Jurkat, Clone E6-1 (cell line): ENCODE data around the gene F7.

ENCODE experiments used
- DNase-seq: peaks from one replicate; pipeline ENCODE4 v3.0.0-alpha.2; 2011; ENCODE audit warnings: low read depth, low spot score
- H3K4me3 ChIP-seq: 2 replicates; pipeline ENCODE4 v1.5.1; 2011; ENCODE audit warnings: mild to moderate bottlenecking, low read length, control low read depth, moderate library complexity

Gene F7

DNA sequence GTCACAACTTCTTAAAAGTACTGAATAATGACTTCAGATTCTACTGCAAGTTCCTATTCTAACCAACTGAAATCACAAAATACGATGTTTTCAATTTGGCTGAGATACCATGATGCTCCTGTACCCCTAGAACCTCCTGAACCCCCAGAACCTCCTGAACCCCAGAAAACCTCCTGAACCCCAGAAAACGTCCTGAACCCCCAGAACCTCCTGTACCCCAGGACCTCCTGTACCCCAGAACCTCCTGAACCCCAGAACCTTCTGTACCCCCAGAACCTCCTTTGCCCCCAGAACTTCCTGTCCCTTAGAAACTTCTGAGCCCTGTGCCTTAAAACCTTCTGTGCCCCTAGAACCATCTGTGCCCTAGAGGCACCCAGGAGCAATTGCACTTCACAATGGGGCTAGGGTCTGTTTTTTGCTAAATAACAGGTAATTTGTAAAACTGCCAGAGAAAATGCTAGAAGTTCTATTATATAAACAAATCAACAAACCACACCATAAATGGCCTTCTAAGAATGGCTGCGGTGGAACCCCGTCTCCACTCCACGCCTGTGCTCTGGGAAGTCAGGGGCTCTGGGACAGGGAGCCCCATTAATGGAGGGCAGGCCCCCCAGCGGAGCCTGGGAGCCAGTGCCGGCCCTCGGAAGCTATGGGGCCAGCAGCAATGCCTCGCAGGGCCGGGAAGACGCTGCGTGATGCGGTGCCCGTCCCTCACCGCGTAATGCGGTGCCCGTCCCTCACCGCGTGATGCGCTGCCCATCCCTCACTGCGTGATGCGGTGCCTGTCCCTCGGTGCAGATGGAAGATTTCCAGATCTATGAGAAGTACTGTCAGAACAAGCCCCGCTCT lies 21.3 kb upstream of the F7 start:
- DNase-seq: no peak
- no peak overlapping the region for H3K4me3 ChIP-seq

DNA sequence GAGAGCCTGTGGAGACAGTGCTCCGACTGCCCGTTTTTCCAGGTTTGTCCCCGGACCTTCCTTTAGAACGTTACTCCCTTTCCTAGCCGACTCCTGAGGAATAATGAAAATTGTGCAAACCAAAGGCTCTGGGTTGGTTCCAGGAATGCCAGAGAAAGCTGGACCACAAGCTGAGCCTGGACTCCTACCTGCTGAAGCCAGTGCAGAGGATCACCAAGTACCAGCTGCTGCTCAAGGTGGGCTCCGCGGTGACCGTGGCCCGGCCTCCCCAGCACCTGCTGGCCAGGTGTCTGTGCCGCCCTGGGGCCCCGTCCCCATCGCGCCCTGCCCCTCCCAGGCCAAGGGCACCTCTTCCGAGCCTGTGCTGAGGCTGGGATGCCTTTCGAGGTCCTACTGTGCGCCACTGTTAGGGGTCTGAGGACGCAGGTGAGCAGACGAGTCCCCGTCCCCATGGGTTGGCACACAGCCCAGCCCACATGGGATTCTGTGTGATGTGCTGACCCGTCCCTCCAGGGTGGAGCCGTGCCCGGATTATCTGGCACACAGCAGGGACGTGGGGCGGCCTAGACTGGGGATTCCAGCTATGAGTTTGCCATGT lies 20.5 kb upstream of the F7 start:
- no peak for DNase-seq
- H3K4me3 ChIP-seq: no peak overlapping the region

DNA sequence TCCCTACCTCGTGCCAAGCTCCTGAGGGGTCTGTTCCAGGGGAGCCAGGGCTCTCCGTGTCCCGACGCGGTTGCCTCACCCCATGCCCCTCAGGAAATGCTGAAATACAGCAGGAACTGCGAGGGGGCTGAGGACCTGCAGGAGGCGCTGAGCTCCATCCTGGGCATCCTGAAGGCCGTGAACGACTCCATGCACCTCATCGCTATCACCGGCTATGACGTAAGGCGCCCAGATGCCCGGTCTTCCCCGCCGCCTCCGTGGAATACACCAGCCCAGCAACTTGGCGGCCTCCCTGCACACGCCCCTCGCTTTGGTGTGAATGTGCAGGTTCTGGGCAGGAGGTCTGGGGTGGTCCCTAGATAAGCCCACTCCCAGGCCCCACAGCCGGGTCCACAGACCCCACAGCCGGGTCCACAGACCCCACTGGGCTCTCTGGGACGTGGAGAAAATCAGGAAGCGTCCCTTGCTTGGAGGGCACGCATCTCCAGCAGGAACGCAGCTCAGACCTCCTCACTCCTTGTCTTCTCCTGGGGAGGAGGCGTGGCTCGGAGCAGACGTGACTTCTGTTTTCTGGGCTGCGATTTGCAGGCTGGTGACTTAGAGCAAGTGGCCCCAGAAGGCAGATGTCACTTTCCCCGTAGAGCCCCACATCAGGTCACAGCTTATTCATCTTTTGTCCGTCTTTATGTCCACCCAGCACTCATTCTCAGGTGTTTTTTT lies 19.4 kb upstream of the F7 start:
- H3K4me3 ChIP-seq: no peak overlapping the region
- no peak for DNase-seq

DNA sequence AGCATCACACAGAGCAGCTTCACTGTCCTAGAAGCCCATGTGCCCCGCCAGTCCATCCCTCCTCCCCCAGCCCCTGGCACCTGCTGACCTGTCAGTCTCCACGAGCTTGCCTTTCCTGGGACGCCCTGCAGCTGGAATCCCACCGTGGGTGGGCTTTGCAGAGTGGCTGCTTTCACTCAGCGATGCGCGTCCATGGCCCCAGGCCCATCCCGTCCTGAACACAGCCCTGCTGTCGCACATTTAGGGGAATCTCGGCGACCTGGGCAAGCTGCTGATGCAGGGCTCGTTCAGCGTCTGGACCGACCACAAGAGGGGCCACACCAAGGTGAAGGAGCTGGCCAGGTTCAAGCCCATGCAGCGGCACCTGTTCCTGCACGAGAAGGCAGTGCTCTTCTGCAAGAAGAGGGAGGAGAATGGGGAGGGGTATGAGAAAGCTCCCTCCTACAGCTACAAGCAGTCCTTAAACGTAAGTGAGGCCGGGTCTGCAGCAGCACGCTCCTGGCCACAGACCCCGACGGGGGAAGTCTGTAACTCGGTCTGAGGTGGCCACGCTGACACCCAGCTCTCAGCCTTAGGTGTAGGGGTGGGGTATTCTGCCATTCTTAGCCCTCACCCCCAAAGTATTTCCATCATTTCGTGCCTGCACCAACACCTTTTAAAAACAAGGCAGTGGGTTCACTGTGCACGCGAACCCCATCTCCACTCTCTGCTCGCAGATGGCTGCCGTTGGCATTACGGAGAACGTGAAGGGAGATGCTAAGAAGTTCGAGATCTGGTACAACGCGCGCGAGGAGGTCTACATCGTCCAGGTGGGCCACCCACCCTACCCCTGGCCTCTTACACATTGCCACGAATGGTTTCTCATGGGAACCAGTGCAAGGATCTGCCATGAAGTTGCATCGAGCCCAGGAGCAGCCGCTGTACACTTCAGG lies 18.3 kb upstream of the F7 start:
- H3K4me3 ChIP-seq: no peak overlapping the region
- DNase-seq: no peak

DNA sequence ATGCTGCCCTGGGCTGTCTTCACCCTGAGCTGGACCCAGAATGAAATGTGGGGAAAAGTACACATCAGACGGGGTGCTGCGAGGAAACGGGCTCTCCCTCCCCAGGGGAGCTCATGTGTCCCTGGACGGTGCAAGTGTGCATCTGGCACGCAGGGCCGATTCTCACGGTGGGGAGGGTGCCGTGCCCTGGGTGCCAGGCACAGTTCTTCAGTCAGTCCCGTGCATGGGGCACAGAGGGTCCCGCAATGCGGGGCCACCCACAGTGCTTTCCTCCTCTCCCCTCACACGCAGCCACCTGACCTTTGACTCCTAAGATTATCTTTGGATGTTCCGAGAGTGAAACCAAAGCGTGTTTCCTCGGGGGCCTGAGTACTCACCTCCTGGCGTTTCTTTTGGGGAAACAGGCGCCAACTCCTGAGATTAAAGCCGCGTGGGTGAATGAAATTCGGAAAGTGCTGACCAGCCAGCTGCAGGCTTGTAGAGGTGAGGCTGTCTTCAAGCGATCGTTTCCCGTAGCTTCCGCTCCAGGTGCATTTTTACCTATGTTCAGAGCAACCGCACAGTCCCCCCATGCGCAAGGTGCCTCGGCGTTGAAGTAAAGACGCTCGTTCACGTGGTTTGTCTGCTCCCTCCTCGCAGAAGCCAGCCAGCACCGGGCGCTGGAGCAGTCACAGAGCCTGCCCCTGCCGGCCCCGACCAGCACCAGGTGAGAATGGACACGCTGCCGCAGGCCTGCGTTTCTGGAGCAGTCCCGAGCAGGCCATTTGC lies 17.5 kb upstream of the F7 start:
- no peak overlapping the region for H3K4me3 ChIP-seq
- no peak for DNase-seq

DNA sequence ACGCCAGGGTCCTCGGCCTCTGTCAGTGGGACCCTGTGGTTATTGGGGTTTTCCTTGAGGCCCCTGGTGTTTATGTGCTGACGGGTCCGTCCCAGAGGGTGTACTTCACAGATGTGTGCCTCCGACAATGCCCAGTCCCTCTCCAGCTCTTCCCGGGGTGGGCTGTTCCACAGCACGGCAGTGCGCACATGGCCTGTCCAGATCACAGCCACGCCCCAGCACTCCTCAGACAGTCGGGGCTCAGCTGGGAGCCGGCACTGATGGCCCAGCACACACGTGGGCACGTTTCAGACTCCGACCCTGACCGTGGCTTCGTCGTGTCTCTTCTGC lies 16.9 kb upstream of the F7 start:
- no peak overlapping the region for H3K4me3 ChIP-seq
- DNase-seq: no peak

DNA sequence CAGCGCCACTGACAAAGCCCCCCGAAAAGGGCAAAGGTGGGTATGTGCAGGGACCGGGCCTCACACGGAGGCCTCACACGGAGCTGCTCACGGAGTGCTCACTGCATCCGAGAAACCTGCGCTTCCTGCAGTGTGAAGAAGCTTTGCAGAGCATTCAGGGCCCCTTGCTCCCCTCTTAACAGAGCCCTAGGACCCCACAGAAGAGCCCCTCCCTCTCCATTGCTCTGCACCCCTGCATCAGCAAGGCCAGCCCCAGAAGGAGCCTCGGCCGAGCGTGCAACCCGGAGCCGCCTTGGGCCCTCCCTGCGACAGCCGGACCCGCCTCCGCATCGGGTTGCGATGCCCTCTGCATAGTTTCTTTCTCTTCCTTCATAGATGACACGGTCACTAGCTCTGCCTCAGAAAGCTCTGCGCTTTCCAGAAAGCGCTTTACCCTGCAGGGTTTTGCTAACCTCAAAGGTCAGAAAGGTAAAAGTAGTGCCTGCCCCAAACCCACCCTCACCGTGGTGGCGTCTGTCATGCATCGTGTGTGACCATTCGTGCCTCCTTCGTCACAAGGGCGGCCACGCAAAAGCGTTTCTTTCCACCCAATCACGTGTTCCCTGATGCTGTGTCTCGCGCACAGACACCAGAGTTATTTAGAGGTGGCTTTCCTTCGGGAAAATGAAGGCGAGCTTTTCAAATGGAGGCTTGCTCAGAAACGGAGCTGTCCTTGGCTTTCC lies 15.7 kb upstream of the F7 start:
- DNase-seq: no peak
- no peak overlapping the region for H3K4me3 ChIP-seq

DNA sequence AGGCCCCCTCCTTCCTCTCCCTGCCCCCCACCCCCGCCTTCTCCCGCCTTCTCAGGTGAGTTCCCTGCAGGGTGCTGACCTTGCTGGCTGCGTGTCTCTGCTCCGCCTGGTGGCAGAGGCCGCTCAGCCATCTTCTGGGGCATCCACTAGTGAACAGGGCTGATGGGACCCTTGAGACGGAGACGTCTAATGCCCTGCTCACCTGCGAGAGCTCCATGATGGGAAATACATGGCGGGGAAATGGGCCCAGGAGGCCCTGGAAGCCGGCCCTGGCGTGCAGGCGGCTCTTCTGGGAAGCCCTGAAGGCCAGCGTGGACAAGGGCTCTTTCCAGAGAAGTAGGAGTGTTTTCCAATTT lies 15.2 kb upstream of the F7 start:
- DNase-seq: no peak

DNA sequence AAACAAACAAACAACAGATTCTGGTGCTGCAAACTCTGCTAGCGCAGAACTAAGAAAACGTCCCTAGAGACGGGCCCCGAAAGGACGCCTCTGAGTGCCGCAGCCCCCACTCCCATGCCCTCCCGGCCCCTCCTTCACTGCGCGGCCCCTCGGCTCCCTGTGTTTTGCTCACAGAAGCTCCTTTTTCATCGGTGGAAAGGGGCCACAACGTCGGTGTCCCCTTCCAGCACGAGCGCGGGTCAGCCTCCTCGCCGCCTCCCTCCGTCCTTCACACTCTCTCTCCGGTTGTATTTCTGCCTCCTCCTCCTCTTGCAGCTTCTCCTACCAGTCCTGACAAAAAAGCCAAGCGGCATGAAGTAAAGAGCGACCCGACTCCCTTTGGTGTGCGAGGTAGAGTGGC lies 14.8 kb upstream of the F7 start:
- no peak for DNase-seq
- H3K4me3 ChIP-seq: no peak overlapping the region

More for the DNA sequence above, 15.2 kb upstream of the F7 start:
- H3K4me3 ChIP-seq: no peak overlapping the region

DNA sequence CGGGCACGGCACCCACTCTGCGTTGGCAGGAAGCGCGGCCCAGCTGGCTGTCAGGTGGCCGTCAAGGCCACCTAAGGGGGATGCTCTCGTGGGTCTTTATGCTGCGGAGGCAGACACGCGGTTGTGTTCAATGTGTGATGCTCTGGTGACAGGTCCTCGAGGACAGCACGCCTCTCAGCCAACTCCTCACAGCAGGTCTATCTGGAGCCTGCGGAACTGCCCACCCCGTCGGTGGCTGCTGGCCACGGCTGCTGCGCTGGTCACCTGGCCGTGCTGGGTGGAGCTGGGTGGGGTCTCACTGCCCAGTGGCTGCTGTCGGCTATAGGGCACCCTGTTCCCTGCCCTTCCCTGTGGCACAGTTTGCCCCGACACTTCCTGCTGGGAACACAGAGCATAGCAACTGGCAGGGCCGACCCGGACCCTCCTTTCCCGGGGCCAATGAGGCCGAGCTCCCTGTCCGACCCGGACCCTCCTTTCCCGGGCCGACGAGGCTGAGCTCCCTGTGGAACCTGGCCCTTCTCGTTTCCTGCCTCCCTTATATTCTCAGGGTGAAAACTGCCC lies 14.3 kb upstream of the F7 start:
- DNase-seq: no peak
- H3K4me3 ChIP-seq: no peak overlapping the region

DNA sequence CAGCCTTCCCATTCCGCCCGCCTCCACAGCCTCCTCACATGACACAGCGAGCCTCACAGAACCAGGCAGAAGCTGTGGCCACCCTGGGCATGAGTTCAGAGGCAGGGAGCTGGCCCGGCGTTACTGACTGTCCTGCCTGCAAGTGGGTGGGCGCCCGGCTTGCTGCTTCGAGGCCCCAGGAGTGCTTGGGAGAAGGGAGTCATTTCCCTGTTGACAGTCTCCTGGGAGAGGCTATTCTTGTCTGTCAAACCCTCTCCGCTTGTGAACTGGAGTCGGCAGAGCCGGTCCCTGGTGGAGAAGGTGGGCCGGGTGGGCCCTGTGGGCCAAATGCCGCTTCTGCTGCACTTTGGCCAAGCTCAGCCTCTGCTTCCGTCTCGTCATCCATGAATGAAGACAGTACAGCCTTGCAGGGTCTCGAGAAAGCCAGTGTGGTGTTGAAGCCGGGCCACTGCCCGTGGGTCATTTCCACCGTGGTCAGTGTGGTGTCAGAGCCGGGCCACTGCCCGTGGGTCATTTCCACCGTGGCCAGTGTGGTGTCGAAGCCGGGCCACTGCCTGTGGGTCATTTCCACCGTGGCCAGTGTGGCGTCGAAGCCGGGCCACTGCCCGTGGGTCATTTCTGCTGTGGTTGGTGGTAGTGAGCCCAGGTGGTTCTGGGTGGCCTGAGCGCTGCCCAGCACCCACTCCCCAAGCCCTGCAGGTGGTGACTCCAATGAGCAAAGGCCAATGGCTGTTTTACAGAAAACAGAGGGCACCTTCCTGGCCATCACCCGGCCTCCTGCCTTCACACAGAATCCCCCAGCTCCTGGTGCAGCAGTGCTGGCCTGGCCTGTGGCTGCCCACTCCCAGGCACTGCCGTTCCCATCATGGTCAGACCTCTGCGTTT lies 13.5 kb upstream of the F7 start:
- H3K4me3 ChIP-seq: no peak overlapping the region
- no peak for DNase-seq

DNA sequence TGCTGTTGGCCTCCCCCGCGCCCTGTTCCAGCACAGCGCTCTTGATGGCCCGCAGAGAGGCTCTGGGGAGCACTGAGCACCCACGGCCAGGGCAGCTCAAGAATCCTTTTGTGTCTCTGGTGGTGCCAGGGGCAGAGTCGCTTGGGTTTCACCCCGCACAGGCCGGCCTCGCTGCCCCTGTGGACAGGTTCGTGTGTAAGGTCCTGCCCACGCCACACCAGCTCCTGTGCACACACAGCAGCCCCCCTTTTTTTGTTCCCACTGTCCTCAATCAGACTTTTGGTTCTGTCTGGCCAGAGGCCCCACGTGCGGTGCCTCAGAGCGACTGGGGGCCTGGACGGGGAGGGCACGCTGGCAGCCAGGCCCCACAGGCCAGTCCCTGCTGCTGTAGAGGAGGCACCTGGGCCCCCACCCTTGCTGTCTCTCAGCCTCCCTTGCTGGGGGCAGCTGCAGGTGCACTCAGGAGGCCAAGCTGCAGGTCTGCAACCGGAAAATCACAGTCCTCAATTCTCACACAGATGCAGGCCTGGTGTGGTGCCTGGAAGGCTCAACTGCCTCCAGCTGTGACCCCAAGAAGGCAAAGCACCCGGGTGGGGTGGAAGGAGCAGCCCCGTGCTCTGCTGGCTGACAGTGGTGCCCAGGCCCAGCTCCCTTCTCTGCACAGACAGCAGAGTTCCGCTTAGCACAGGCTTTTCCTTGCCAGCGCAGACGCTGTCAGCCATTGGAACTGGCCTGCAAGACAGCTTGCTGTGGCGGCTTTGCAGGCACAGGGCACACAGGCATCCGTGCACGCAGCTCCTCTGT lies 12.6 kb upstream of the F7 start:
- no peak for DNase-seq
- H3K4me3 ChIP-seq: no peak overlapping the region

DNA sequence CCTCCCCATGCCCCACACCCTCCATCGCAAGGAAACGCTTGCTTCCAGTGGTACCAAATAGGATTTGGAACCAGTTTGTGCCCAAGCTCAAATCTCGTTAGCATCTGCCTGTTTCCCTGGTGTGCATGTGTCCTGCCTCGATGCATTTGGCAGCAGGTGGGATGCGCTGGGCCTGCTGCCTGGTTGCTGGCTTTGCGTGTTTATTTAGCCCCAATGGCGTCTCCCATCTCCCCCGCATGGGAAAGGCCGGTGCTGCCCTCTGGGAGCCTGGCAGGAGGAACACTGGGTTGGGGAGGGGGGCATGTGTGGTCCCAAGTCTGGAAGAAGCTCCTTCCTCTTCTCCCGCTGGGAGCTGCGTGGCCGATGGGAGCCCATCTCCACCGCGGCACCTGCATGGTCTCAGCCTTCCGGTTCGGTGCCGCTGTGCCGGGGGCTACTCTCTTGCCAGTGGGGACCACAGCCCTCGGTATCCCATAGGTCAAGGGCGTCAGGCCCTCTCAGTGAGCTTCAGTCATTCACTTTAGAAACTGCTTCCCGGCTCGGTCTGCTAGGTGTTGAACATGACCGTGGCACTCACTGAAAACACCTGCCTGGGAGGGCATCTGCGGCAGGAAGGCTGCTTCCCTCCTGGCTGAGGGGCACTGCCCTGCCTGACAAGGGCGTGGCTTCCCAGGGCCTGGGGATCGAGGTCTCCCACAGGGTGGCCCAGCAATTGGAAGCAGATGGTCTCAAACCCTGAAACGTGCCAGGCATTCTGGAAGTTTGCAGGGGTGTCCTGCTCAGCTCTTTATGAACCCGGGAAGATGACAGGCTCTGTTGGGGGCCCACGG lies 11.8 kb upstream of the F7 start:
- H3K4me3 ChIP-seq: no peak overlapping the region
- no peak for DNase-seq

DNA sequence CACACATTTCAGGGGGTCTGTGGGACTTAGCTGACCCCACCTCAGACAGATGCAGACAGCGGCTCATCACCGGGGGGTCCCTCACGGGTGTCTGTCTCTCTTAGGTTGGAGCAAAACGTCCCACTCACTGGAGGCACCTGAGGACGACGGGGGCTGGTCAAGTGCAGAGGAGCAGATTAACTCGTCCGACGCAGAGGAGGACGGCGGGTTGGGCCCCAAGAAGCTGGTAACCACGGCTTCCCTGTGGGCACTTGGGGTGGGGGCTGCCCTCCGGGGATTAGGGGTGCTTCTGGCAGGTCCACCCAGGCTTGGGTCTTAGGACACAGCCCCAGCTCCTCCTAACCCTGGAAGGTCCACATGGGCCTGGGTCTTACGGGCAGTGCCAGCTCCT lies 11.2 kb upstream of the F7 start:
- DNase-seq: no peak
- H3K4me3 ChIP-seq: no peak overlapping the region
